Spleen (tissue), 11 donors: ENCODE results near the gene SEPHS1. TPM values are rescaled to one million over a fixed set of nuclear protein-coding genes. Genes with fewer than 3 reads are reported as not detected.

ENCODE experiments used
- DNase-seq: peaks from one replicate; pipeline ENCODE4 v3.0.0-alpha.2; 2020
- H3K27ac ChIP-seq, 8 donors: fragments of 200-600 bp; sonication (generic) in 7 of 8; 1 replicate in 4 of 8; 2 replicates in 4 of 8; pipeline versions ENCODE4 v1.5.0 to v1.8.0; 2016 to 2021; ENCODE audit warnings: inconsistent platforms in 4 of 8, mild to moderate bottlenecking in 4 of 8, moderate library complexity in 1 of 8
- H3K27me3 ChIP-seq, 7 donors: fragments of 200-600 bp; sonication (generic) in 6 of 7; replicated peaks in 1 of 7; 1 replicate in 4 of 7; 2 replicates in 3 of 7; pipeline versions ENCODE4 v1.5.0 to v1.8.0; 2016 to 2021; ENCODE audit warnings: inconsistent platforms in 3 of 7, mild to moderate bottlenecking in 1 of 7
- H3K36me3 ChIP-seq, 6 donors: fragments of 200-600 bp; sonication (generic) in 5 of 6; 1 replicate in 4 of 6; 2 replicates in 2 of 6; pipeline versions ENCODE4 v1.5.0 to v1.8.0; 2016 to 2021; ENCODE audit warnings: inconsistent platforms in 2 of 6
- H3K4me1 ChIP-seq, 6 donors: fragments of 200-600 bp; sonication (generic) in 5 of 6; 1 replicate in 3 of 6; 2 replicates in 3 of 6; pipeline versions ENCODE4 v1.5.0 to v1.8.0; 2016 to 2021; ENCODE audit warnings: inconsistent platforms in 3 of 6
- H3K4me3 ChIP-seq, 8 donors: fragments of 200-600 bp; sonication (generic) in 7 of 8; 1 replicate in 4 of 8; 2 replicates in 4 of 8; pipeline versions ENCODE4 v1.5.0 to v1.8.0; 2016 to 2021; ENCODE audit warnings: inconsistent platforms in 4 of 8, mild to moderate bottlenecking in 4 of 8, moderate library complexity in 2 of 8
- H3K9me3 ChIP-seq, 8 donors: fragments of 200-600 bp; sonication (generic) in 7 of 8; 1 replicate in 4 of 8; 2 replicates in 4 of 8; pipeline versions ENCODE4 v1.5.0 to v1.8.0; 2016 to 2021; ENCODE audit warnings: inconsistent platforms in 4 of 8
- CTCF ChIP-seq, 11 experiments: fragments of 200-600 bp in 7 of 11; fragments of 450-650 bp in 4 of 11; sonication (generic) in 4 of 11; IDR thresholded peaks in 8 of 11; conservative IDR thresholded peaks in 3 of 11; 1 replicate in 7 of 11; 2 replicates in 4 of 11; pipeline versions ENCODE4 v1.4.0 to v1.8.0; 2016 to 2021; ENCODE audit warnings: antibody characterized with exemption in 11 of 11, inconsistent platforms in 4 of 11, mild to moderate bottlenecking in 1 of 11
- POLR2A ChIP-seq, 3 donors: fragments of 450-650 bp; IDR thresholded peaks; one replicate each; pipeline ENCODE4 v1.5.1; 2017; ENCODE audit warnings: antibody characterized with exemption in 3 of 3, mild to moderate bottlenecking in 1 of 3
- POLR2AphosphoS5 ChIP-seq, 3 donors: sonication (generic); formaldehyde crosslinking; IDR thresholded peaks; one replicate each; pipeline ENCODE4 v1.5.1; 2017; ENCODE audit warnings: antibody characterized with exemption in 3 of 3
- WGBS, 5 donors: extraction: QIAGEN DNeasy Blood & Tissue Kit in 3 of 5; methylation state at CpG; one replicate each; pipeline versions ENCODE4 v1.1.5 to v1.1.7; 2013 to 2018; 5-methylcytosine and 5-hydroxymethylcytosine counted together
- intact Hi-C: fragments of 100-400 bp; cut with DNase I; formaldehyde crosslinking; loops from one replicate; pipeline ENCODE4 v1.15.0; 2023; ENCODE audit warnings: low total_unique reads
- polyA plus RNA-seq, 3 donors: library from polyadenylated mRNA; stranded (reverse); fragments of 200-250 nt; gene quantifications; one replicate each; pipeline ENCODE4 v1.2.1, GENCODE V29; 2013
- total RNA-seq, 7 donors: library from RNA; depleted of rRNA in 3 of 7; stranded (reverse); fragments of >200 nt in 3 of 7; fragmentation: NEBNext Ultra II Directional in 4 of 7; extraction: Animal tissue kit (Norgen Biotek cat#: 25700) in 4 of 7; gene quantifications; one replicate each; pipeline versions ENCODE4 v1.1.0 to v1.2.1, GENCODE V29; 2016 to 2021
- donor health status: healthy with polysubstance abuse.
- donor health status: DM: no; HTN: no; CAD: no; lungs with moderate emphysema.
- donor health status: DM: no; HTN: no; CAD: no.
- donor health status: Bipolar disorder and iron deficiency.
- donor health status: healthy.
- donor health status: DM: no; HTN: no; CAD: no.
- donor health status: DM: yes; HTN: yes; CAD: no.

Gene SEPHS1
- total and polyA plus RNA-seq, 10 donors = 15.4 to 44.0 (median 28.0) TPM

DNA sequence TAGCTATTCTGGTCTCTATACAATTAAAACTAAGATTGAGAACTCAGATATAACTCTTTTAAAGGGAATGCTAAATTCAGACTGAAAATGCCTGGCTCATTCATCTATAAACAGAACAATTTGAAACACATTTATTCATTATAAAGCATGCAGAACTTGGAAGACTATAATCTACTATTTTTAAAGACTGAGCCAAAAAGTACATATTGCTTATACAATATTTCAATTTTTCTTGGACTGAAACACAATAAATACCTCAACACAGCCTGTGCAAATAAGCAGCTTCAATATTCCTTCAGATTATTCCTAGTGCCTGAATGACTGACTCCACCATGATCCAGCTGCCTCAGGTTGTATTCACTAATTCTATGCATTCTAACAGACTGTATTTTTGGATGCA, 32.7 kb downstream of the SEPHS1 start:
- H3K27ac ChIP-seq = no peak overlapping the region
- H3K36me3 ChIP-seq = peaks cover 0 to 31% (median 15%) of the 10 kb centered on the region in 6 donors
- H3K9me3 ChIP-seq = no peaks in the 10 kb centered on the region
- intact Hi-C loops = no loop called here
- no peak overlapping the region for H3K4me3 ChIP-seq
- no peak for DNase-seq
- H3K4me1 ChIP-seq = peaks cover 0 to 3% (median 0%) of the 10 kb centered on the region in 6 donors
- TF ChIP-seq POLR2AphosphoS5 (IDR thresholded peaks at IDR 0.05) = no peak
- TF ChIP-seq CTCF (IDR thresholded peaks at IDR 0.05 in 8 of 11, conservative IDR thresholded peaks at IDR 0.05 in 3 of 11) = no peak
- TF ChIP-seq POLR2A (IDR thresholded peaks at IDR 0.05) = no peak
- H3K27me3 ChIP-seq = no peaks in the 10 kb centered on the region

DNA sequence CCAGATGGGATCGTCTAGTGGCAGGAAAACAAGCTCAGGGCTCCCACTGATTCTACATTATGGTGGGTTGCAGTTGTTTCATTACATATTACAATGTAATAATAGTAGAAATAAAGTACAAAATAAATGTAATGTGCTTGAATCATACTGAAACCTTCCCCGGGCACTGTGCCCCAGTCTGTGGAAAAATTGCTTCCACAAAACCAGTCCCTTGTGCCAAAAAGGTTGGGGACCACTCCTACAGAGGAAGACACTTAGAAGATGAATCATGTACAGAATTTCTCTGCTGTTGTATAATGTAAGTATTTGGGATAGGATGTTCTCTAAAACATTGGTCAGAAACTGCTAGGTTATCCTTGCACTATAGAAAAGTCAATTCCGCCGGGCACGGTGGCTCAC, 36.9 kb downstream of the SEPHS1 start:
- 84 to 93% (median 89%) methylated on average over 5 of the region's 5 CpGs for WGBS, 5 donors
- intact Hi-C loops = no loop called here

GRCh38 chr10:13310518-13311176, 37.4 kb downstream of the SEPHS1 start:
- Histone ChIP-seq H3K36me3 (peaks cover 0 to 4% (median 0%) of the 10 kb centered on the region in 6 donors), H3K27me3 (no peaks in the 10 kb centered on the region), H3K9me3 (no peaks in the 10 kb centered on the region), H3K4me1 (no peaks in the 10 kb centered on the region), H3K4me3 (no peak overlapping the region), H3K27ac (no peak overlapping the region)
- DNase-seq = no peak
- WGBS, 5 donors = 91 to 99% (median 95%) methylated on average over 7 of the region's 7 CpGs
- intact Hi-C loops = no loop called here
- TF ChIP-seq CTCF (IDR thresholded peaks at IDR 0.05 in 8 of 11, conservative IDR thresholded peaks at IDR 0.05 in 3 of 11) = no peak
- no peak for TF ChIP-seq POLR2AphosphoS5 (IDR thresholded peaks at IDR 0.05)

More for the DNA sequence above, 36.9 kb downstream of the SEPHS1 start:
- no peak for TF ChIP-seq POLR2AphosphoS5 (IDR thresholded peaks at IDR 0.05)
- no peak for TF ChIP-seq CTCF (IDR thresholded peaks at IDR 0.05 in 8 of 11, conservative IDR thresholded peaks at IDR 0.05 in 3 of 11)
- TF ChIP-seq POLR2A (IDR thresholded peaks at IDR 0.05) = no peak
- DNase-seq = no peak
- Histone ChIP-seq H3K9me3 (no peaks in the 10 kb centered on the region), H3K27me3 (no peaks in the 10 kb centered on the region), H3K36me3 (peaks cover 0 to 4% (median 0%) of the 10 kb centered on the region in 6 donors), H3K4me1 (no peaks in the 10 kb centered on the region), H3K27ac (no peak overlapping the region), H3K4me3 (no peak overlapping the region)

DNA sequence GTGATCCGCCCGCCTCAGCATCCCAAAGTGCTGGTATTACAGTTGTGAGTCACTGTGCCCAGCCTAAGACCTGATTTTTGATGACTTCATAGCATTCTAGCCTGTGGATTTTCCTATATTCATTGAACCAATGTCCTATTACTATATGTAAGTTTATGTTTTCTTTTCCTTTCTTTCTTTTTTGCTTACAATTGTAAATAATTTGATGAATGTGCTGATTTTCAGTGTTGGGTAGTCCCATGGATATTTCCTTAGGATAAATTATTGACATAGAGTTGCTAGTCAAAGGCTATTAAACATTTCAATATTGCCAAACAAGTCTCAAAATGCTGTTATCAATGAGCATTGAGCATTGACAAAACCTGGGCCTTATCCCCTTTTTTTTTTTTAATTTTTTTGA, 38.3 kb downstream of the SEPHS1 start:
- 82 to 98% (median 94%) methylated on average over 2 of the region's 2 CpGs for WGBS, 5 donors
- intact Hi-C loops = no loop called here
- no peaks in the 10 kb centered on the region for H3K9me3 ChIP-seq
- peaks cover 0 to 4% (median 0%) of the 10 kb centered on the region in 6 donors for H3K36me3 ChIP-seq
- H3K4me3 ChIP-seq = no peak overlapping the region
- DNase-seq = no peak
- H3K27me3 ChIP-seq = no peaks in the 10 kb centered on the region
- TF ChIP-seq POLR2AphosphoS5 (IDR thresholded peaks at IDR 0.05) (no peak), POLR2A (IDR thresholded peaks at IDR 0.05) (no peak), CTCF (IDR thresholded peaks at IDR 0.05 in 8 of 11, conservative IDR thresholded peaks at IDR 0.05 in 3 of 11) (no peak)
- no peak overlapping the region for H3K27ac ChIP-seq
- H3K4me1 ChIP-seq = no peaks in the 10 kb centered on the region
